HFFc6 (cell line): ENCODE measurements around the gene SFXN4. TPM values are rescaled to one million over a fixed set of nuclear protein-coding genes. Genes with fewer than 3 reads are reported as not detected.

ENCODE experiments used
- DNase-seq: peaks from one replicate; pipeline ENCODE4 v3.0.0-alpha.2; 2018
- H3K27ac Mint-ChIP-seq: 2 replicates; pipeline ENCODE4 v1.8.0; 2020; ENCODE audit warnings: mild to moderate bottlenecking, mixed read lengths
- H3K27me3 Mint-ChIP-seq: 2 replicates; pipeline ENCODE4 v1.8.0; 2021; ENCODE audit warnings: mild to moderate bottlenecking, moderate library complexity, mixed read lengths; ENCODE audit not compliant: insufficient read depth
- H3K36me3 Mint-ChIP-seq: 2 replicates; pipeline ENCODE4 v1.8.0; 2021; ENCODE audit warnings: low read depth, mixed read lengths
- H3K4me1 Mint-ChIP-seq: 2 replicates; pipeline ENCODE4 v1.8.0; 2020; ENCODE audit warnings: low read depth, mixed read lengths
- H3K4me3 Mint-ChIP-seq: 2 replicates; pipeline ENCODE4 v1.8.0; 2020; ENCODE audit warnings: mild to moderate bottlenecking, moderate library complexity, mixed read lengths
- H3K9me3 Mint-ChIP-seq: 2 replicates; pipeline ENCODE4 v1.8.0; 2020; ENCODE audit warnings: mild to moderate bottlenecking, mixed read lengths
- CTCF ChIP-seq: fragments of 200-600 bp; sonication (generic); IDR thresholded peaks from 2 replicates; pipeline ENCODE4 v1.5.0; 2021; ENCODE audit warnings: antibody characterized with exemption, mild to moderate bottlenecking
- total RNA-seq, 6 experiments: library from RNA; stranded (reverse); fragmentation: NEBNext Ultra II Directional; extraction: Animal tissue kit (Norgen Biotek cat#: 25700); gene quantifications; 2 replicates in 1 of 6; 3 replicates in 5 of 6; pipeline ENCODE4 v1.2.3, GENCODE V29; 2021

SFXN4 gene
- total RNA-seq, 6 experiments from 2014 or later, result 10.9 to 18.5 (median 14.2) TPM

- Mint-ChIP-seq H3K4me3 (peak overlapping the region; percentile 82), H3K9me3 (no peaks in the 10 kb centered on the region), H3K27me3 (no peaks in the 10 kb centered on the region; the same call in 1 of the 2 replicates), H3K27ac (peak overlapping the region; percentile 87), H3K4me1 (peaks cover 52% of the 10 kb centered on the region), H3K36me3 (no peaks in the 10 kb centered on the region)
- no peak for TF ChIP-seq CTCF
- no peak for DNase-seq
Observed at GRCh38 chr10:119205894-119206602, 40.5 kb upstream of the SFXN4 start.

DNA sequence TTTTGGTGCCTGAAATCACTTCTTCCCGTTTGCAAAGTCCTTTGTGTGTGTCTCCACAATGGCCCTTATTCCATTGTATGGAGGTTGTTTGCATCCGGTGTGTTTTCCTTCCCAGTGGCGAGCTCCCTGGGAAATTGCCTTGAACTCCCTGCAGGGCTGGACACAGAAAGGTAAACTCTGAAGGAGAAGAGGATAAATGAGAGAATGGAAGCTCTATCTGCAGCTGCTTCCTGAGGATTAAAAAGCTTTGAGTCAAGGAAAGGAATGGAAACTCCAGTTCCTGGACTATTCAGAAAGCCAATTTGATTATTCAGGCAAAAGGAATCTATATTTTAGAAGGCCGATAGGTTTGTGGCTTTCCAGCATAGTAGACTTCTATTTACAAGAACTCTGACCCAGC, 37.5 kb upstream of the SFXN4 start:
- H3K27me3 Mint-ChIP-seq, result peaks cover 7% of the 10 kb centered on the region
- peak; percentile 61 for DNase-seq
- no peak overlapping the region for H3K4me3 Mint-ChIP-seq
- no peaks in the 10 kb centered on the region for H3K36me3 Mint-ChIP-seq
- no peak for TF ChIP-seq CTCF
- no peaks in the 10 kb centered on the region for H3K9me3 Mint-ChIP-seq
- H3K27ac Mint-ChIP-seq, result peak overlapping the region; percentile 42; the same call in 1 of the 2 replicates
- peaks cover 39% of the 10 kb centered on the region for H3K4me1 Mint-ChIP-seq

DNA sequence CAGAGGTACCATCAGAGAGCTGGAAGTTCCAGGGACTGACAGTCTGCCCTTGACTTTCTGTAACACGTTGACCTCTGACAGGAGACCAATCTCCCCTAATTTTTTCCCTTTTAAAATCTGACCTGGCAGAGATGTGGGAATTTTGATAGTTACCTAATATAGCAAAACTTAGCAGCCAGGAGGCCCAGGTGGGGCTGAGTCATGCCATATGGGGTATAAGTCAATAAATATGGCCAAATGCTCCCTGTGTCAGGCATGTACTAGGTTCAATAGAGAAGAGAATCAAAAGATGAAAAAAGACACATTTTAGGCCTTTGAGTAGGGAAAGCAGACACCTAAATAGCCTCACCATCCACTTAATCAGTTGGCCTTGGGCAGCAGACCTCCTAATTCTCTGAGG, 35.7 kb upstream of the SFXN4 start:
- DNase-seq, result no peak
- Mint-ChIP-seq H3K4me1 (peaks cover 41% of the 10 kb centered on the region), H3K9me3 (no peaks in the 10 kb centered on the region), H3K4me3 (no peak overlapping the region), H3K27me3 (peaks cover 7% of the 10 kb centered on the region; the same call in 1 of the 2 replicates), H3K27ac (no peak overlapping the region), H3K36me3 (no peaks in the 10 kb centered on the region)
- TF ChIP-seq CTCF, result no peak

GRCh38 chr10:119199231-119199992, 33.9 kb upstream of the SFXN4 start:
- DNase-seq, result peak; percentile 79
- peak overlapping the region; percentile 68; the same call in 1 of the 2 replicates for H3K4me3 Mint-ChIP-seq
- no peaks in the 10 kb centered on the region for H3K9me3 Mint-ChIP-seq
- H3K4me1 Mint-ChIP-seq, result peaks cover 36% of the 10 kb centered on the region
- H3K27me3 Mint-ChIP-seq, result peaks cover 11% of the 10 kb centered on the region
- H3K27ac Mint-ChIP-seq, result no peak overlapping the region
- peak; percentile 76 for TF ChIP-seq CTCF
- no peaks in the 10 kb centered on the region for H3K36me3 Mint-ChIP-seq

DNA sequence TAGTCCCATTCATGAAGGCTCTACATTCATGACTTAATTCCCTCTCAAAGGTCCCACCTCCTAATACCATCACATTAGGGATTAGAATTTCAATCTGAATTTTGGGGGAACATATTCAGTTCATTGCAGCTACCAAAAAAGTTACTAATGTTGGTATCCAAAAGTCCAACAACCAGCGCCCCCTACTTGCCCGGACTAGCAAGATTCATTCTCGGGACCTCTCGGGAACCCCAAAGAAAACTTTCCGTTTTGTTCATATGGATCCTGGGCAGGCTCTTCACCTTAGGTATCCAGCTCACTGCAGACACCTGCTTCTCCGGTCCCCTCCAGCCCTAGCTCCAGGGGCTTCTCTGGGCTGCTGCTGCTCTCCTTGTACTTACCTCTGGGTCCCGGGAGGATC, 32.9 kb upstream of the SFXN4 start:
- Mint-ChIP-seq H3K27me3 (peaks cover 11% of the 10 kb centered on the region), H3K27ac (peak overlapping the region; percentile 62; the same call in 1 of the 2 replicates), H3K9me3 (no peaks in the 10 kb centered on the region), H3K36me3 (no peaks in the 10 kb centered on the region), H3K4me1 (peaks cover 31% of the 10 kb centered on the region), H3K4me3 (no peak overlapping the region; the same call in 1 of the 2 replicates)
- DNase-seq, result no peak
- TF ChIP-seq CTCF, result peak; percentile 72
